HEK293T (cell line): ENCODE results near the gene BRD2.

ENCODE experiments used
- ARNT ChIP-seq: fragments of 450-650 bp; IDR thresholded peaks from 2 replicates; pipeline ENCODE4 v1.6.1; 2017; ENCODE audit warnings: mild to moderate bottlenecking
- BHLHE40 ChIP-seq: fragments of 450-650 bp; IDR thresholded peaks from 2 replicates; pipeline ENCODE4 v1.6.1; 2016; ENCODE audit warnings: mild to moderate bottlenecking, moderate library complexity, borderline replicate concordance
- ELF4 ChIP-seq: fragments of 450-650 bp; IDR thresholded peaks from 2 replicates; pipeline ENCODE4 v1.6.1; 2017; ENCODE audit warnings: antibody characterized with exemption
- FOXK2 ChIP-seq: fragments of 450-650 bp; IDR thresholded peaks from 2 replicates; pipeline ENCODE4 v1.6.1; 2016; ENCODE audit warnings: mild to moderate bottlenecking
- L3MBTL2 ChIP-seq: fragments of 450-650 bp; conservative IDR thresholded peaks from 2 replicates; pipeline ENCODE4 v1.6.1; 2016; ENCODE audit warnings: mild to moderate bottlenecking
- LEF1 ChIP-seq: fragments of 450-650 bp; IDR thresholded peaks from 2 replicates; pipeline ENCODE4 v1.6.1; 2017; ENCODE audit warnings: mild to moderate bottlenecking, borderline replicate concordance
- SP1 ChIP-seq: fragments of 450-650 bp; IDR thresholded peaks from 2 replicates; pipeline ENCODE4 v1.6.1; 2017
- SUZ12 ChIP-seq: fragments of 450-650 bp; IDR thresholded peaks from 2 replicates; pipeline ENCODE4 v1.6.1; 2016; ENCODE audit warnings: mild to moderate bottlenecking
- TARDBP ChIP-seq: fragments of 450-650 bp; IDR thresholded peaks from 2 replicates; pipeline ENCODE4 v1.6.1; 2016
- ZNF384 ChIP-seq: fragments of 450-650 bp; IDR thresholded peaks from 2 replicates; pipeline ENCODE4 v1.6.1; 2016

GRCh38 chr6:32945108-32945760 lies 23.2 kb upstream of the BRD2 start:
- no peak for TF ChIP-seq SP1
- TF ChIP-seq LEF1 = no peak
- TF ChIP-seq ARNT = no peak
- no peak for TF ChIP-seq L3MBTL2
- no peak for TF ChIP-seq ZNF384
- TF ChIP-seq BHLHE40 = no peak
- TF ChIP-seq FOXK2 = no peak
- no peak for TF ChIP-seq SUZ12
- no peak for TF ChIP-seq TARDBP
- TF ChIP-seq ELF4 = no peak
